COLO668 (cell line): ENCODE measurements around the gene SPRR3.

Experiments used
- DNase-seq: peaks from one replicate; lab custom pipeline; 2025; ENCODE audit not compliant: unreplicated experiment; lab: John Stamatoyannopoulos, UW

Gene SPRR3, protein sequence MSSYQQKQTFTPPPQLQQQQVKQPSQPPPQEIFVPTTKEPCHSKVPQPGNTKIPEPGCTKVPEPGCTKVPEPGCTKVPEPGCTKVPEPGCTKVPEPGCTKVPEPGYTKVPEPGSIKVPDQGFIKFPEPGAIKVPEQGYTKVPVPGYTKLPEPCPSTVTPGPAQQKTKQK

DNA sequence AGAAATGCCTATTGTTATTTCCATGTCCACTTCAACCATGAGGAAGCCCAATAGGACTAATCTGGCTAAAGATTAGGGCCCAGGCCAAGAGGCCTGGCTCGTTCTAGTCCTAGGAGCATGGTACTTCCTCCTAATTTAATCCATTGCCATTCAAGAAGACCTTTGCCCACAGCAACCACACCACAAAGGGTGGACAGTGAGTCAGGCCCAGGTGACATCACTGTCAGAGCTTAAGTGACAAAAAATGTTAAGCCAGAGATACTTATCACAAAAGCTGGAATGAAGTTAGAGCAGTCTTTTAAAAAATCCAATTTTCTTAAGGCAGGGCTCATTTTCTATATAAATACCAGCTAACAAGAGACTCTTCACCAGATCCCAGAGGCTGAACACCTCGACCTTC is at the start of gene SPRR3:
SPRR3 (plus strand) TSS at position 368 of the 400 bp plus-strand sequence. CDS start 1,272 bp downstream, outside the sequence.
- no peak for DNase-seq

DNA sequence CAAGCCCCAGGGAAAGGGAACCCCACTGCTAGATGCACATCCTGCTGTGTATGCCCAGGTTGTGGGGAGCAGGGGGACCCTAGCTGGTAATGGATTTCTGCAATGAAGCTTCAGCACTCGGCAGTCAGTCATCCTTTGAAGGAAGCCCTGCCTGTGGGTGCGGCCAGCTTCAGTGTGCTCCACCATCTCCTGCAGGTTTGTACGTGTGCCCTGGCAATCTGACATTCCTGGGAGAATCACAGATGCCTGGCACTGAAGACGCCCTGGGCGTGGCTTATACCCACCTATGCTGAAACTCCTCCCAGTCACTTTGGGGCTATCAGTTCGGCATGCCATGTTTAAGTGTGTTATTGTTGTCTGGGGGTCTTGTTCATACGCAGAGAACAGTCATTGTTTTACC is 47.8 kb upstream of the SPRR3 start:
- no peak for DNase-seq

DNA sequence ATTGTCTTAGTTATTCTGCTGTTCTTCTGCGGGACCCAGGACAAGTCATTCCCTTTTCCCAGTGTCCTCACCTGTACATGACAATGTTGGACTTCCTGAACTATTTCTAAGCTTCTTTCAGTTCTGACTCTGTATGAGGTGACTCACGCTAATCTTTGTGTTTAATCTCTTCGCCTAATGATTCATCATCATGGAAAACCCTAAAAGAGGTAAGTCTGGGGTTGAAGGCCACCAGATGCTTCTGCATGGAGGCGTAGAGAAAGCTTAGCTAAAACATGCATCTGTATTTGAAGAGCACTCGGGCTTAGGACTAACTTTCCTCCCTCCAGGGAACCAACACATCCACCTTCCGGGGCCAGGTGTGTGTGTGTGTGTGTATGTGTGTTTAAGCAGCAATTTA is 47.1 kb upstream of the SPRR3 start:
- no peak for DNase-seq

DNA sequence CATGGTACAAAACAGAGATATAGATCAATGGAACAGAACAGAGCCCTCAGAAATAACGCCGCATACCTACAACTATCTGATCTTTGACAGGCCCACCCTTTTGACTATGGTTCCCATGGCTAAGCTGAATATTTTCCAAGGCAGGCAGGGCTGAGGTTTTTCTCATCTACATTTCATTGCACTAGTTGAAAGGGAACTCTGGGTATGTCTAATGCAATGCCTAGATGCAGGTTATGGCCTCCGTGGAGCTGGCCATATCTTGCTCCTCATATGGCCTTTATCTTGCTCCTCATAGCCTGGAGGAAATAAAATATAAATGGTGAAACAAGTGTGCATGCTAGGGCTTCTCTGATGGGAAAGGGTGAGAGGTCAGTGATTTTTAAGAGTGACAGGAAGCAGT is 44.0 kb upstream of the SPRR3 start:
- no peak for DNase-seq

DNA sequence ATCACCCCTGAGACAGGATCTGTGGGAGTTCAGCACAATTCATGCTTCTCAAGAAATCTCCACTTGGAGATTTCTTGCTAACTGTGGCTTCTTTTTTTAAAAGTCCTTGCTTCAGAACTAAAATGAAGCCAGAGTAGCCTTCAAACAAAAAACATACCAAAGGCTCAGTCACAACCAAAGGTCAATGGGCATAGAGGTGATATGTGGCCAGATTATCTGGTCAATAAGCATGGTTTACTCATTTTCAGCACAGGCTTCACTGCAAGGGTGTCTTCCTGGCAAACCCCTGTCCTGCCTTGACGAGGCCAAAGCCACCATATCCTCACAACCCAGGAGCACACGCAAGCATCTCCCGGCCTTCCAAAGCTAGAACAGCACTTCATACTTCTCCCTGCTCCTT is 42.3 kb upstream of the SPRR3 start:
- no peak for DNase-seq

DNA sequence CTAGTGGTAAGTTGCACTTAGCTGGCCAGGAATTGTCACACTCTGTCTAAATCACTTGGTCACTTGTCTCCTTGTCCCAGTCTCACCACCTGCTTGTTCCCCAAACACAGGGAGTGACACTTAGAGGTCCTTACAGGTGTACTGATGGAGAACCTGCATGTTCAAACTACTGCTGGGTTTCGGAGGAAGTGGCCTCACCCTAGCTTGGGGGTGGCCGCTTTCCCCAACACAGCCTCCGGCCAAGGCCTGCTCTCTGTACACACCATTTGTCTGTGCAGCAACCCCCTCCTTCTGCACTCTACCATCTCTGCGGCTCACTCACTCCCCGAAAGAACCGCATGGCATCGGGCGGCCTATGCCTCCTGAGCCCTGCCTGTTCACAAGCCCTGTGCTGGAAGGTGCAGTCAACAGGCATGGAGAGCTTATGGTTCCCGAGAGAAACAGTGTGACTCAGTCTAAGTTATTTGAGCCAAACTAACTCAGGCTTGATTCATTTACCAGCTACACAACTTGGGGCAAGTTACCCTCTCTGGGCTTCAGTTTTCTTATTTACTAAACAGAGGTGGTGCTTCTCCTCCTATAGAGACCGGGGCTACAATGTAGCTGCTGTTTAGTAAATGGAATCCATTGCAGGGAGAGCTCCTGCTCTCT is 41.6 kb upstream of the SPRR3 start:
- DNase-seq = no peak

DNA sequence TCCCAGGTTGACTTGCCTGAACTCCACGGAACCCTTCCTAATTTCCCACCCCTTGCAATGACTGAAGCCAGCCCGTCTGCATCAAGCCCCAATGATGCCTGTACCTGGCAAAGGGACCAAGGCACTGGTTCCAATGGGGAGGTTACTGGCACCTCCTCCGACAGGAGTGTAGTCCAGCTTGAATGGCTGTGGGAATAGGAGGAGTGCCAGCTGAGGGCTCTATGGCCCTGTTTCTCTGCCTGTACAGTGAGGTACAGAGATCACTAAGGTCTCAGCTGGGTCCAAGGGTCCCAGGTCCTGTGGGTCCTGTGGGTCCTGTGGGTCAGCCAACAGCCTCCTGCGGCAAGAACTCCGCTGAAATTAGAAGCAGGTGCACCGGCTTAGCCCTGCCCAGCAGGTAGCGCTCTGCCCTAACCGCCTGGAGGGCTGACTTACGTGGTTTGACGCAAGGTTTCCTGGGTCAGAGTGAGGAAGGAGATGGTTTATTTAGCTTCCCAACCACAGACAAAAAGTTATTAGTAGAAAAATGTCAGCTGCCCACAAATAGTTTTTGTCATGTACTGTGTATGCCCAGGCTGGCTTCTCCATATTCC is 41.0 kb upstream of the SPRR3 start:
- peak; percentile 13 for DNase-seq

DNA sequence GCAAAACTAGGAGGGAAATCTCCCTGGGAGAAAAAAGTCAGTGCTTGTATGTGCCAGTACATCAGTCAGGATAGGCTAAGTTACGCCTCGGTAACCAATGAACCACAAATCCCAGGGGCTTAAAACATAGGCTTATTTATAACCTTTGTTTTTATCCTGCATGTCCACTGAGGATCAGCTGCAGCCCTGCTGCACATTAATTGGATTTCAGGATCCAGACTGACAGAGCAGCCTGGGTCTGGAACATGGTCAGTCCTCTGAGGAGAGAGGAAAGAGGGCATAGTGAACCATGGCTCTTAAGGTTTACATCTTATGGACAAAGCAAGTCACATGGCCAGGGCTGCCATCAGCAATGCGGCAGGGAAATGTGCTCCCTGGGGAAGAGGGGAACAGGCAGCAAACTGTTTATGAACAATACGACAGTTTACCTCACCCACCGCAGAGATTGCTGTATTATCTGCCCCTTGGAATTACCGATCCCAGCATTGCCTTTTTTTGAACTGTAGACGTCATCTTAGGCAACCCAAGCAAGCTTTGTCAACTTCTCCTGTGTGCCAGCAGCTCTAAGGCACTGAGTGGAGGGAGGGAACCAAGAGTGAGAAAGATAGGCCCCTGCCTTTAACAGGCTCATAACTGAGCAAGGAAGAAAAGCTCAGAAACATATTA is 40.2 kb upstream of the SPRR3 start:
- DNase-seq = no peak

DNA sequence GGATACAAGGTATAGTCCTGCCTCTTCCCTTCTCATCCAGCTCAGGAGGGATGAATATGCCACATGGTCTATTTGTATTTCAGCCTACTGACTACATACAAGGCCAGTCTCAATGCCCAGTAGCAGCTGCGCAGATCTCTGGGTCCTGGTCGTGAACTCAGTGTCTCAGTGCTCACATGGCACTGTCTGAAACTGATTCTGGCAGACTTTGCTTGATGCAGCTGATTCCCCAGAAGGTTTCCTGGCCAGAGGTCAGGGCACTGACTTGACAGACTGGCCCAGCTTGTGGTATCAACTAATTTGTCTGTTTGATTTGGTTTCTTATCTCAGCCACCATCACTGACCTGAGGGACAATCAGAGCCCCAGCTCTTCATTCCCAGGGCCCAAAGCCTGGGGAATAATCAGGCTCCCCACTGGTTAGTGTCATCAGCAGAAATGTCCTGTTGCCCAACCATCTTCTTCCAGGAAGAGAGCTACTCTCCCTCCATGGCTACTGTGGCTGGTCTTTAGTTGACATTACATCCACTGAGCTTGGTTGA is 38.6 kb upstream of the SPRR3 start:
- DNase-seq = no peak

DNA sequence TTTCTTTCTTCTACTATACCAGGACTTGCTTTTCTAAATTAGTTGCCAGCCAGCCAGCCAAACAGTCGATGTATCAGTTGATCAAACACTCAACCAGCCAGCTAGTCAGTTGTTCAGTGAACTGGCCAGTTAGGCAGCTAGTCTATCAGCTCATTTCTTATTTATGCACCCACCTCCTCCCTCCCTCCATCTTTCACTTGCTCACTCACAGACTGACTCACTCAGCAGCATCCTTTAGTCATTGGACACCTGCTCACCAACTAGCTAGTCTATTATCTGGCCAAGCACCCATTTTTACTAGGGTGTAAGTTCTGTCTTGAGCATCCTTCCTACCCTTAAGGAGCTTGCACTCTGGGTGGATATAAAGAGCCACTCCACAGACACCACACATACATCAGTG is 37.0 kb upstream of the SPRR3 start:
- DNase-seq = no peak

DNA sequence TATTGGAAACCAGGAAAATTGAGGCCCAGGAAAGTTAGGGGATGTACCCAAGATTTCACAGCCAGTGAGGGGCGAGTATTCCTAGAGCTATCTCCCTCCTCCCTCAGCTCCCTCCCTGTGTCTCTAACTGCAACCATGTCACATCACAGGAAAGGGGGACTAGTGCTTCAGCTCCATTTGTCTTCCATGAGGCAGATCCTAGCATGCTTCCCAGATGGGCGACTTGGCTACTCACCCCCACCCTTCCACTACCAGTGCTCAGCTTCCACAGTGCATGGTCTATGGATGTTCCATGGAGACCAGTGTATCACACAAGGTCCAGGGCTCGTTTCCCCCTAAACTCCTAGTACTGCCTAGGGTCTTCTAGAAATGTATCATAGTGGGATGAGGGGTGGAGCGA is 35.7 kb upstream of the SPRR3 start:
- DNase-seq = no peak

DNA sequence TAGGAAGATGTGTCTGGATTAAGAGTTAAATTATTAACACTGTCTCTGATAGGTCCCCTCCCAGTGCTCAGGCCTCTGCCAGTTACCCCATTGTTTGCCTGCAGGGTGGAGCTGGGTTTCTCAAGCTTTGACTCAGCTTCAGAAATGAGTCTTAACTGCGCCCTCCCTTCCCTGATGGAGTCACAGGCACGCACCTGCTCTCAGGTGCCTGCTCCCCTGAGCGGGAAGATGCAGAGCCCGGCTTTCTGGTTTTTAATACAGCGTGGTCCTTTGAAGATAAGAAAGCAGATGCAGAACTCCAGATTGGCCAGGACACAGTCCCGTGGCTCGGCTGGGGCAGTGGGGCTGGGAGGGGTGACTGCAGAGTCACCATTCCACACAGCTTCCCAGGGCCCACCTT is 34.3 kb upstream of the SPRR3 start:
- no peak for DNase-seq

DNA sequence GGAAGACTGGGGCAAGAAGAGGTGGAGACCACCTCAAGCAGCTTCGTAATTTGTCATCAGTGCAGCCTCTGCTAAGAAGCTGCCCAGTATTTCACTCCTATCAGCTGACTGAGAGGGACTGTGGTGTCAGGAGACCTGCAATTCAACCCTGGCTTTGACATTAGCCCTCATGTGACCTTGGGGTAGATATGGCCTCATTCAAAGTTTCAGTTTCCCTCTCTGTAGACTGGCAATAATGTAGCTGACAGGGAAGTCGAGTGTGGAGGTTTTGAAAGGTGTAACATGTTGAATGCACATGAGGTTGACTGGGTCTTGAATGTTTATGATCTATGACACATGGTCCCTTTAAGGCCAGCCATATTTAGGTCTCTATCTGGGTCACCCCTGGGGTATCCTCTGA is 33.3 kb upstream of the SPRR3 start:
- DNase-seq = no peak

DNA sequence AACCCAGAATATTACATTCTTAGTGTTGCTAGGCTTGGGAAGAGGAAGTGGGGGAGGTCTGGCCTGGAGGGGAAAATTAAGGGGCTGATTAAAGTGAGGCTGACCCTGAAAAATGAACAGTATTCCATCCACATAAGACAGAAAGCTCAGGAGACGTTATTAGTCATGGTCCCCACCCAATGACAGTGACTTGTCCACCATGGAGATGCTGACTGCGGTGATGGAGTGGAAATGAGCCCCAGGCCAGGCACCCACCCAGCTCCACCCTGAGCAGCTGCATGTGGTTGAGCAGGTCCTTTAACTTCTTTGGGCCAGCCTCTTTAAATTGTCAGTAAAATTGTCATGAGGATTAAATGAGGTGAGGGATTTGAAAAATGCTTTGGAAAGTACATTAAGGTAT is 32.5 kb upstream of the SPRR3 start:
- no peak for DNase-seq

DNA sequence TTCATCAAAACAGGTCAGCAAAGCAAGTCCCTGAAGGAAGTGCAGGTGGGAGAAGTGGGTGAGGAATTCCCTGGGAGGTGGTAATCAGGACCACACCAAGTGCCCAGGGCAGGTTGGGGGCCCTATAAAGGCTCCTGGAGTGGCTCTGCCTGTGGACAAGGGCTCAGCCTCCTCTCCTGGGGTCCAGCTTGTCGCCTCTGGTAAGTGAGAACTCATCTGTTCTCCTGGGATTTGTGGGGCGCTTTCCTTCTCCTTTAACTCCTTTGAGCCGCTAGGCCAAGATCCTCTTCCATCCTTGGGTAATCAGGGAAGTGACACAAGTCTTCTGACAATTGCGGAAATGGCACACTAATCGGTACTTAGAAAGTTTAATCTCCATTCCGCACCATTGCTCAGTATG is 31.1 kb upstream of the SPRR3 start, which contains the start of gene SPRR4:
SPRR4 (plus strand) TSS at position 154 of the 400 bp plus-strand sequence. CDS start 1,243 bp downstream, outside the sequence.
- DNase-seq = no peak

DNA sequence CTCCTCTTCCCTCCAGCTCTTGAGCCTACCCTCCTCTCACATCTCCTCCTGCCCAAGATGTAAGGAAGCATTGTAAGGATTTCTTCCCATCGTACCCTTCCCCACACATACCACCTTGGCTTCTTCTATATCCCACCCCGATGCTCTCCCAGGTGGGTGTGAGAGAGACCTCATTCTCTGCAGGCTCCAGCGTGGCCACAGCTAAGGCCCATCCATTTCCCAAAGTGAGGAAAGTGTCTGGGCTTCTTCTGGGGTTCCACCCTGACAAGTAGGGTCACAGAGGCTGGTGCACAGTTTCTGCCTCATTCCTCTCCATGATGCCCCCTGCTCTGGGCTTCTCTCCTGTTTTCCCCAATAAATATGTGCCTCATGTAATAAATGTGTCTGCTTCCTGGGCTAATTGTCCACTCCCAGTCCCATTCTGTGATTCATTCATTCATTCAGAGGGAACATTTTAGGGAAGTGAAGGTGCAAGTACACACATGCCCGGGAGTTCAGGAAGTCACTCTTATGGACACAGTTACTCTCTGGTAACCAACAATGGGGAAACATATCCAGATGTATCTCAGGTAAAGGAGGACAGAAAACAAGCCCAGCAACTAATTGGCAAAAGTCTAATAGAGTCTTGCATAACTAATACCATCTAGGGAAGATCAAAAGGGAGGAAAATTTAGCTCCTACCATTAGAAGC is 29.2 kb upstream of the SPRR3 start:
- no peak for DNase-seq

DNA sequence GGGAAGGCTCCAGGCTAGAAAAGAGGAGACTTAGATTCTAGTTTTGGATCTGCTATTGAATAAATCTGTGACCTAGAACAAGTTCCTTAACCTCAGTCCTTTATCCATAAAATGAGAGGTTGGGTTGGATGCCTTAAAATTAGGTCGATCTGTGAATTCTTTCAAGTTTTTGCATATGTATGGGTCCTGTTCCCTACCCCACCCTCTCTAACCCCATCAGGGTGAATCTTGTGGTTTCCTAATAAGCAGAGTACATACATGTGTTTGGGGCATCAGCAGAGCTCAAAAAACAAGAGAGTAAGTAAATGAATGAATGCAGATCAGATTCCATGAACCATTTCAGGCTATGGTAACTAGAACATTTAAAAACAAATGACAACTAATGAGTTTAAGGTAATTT is 24.9 kb upstream of the SPRR3 start:
- DNase-seq = no peak

DNA sequence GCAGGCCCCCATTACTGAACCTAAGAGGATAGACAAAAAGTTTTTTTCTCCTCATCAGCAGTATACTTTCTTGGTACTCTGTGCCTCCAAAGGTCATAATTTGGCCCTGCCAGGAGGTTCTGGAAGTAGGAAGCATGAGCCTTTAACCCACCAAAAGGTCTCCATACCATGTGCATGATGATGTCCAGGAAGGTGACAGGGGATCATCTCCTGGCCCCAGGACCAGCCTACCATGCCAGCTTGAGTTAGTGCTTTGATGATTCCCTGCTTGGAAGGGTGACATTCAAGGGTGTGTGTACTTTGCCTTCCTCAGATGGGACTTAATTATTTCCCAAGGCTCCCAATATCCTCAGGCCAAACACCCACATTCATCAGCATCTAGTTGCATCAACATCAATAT is 23.9 kb upstream of the SPRR3 start:
- no peak for DNase-seq

DNA sequence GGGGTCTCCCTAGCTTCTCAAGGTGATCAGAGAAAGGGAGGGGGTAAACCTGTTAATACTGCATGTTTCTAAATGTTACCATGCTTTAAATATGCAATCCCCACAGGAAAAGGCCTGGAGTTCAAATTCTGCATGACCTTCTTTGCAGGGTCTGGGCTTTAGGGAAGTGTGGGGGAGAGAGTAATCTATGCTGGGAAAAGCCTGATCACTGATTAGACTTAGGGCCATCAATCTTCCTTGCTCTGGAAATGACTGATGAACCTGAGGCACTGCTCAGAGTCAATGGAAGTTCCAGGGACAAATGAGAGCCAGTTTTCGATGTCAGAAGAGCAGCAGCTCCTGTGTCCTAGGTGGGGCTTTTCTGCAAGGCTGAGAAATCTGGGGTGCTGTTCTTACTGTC is 20.9 kb upstream of the SPRR3 start:
- no peak for DNase-seq

DNA sequence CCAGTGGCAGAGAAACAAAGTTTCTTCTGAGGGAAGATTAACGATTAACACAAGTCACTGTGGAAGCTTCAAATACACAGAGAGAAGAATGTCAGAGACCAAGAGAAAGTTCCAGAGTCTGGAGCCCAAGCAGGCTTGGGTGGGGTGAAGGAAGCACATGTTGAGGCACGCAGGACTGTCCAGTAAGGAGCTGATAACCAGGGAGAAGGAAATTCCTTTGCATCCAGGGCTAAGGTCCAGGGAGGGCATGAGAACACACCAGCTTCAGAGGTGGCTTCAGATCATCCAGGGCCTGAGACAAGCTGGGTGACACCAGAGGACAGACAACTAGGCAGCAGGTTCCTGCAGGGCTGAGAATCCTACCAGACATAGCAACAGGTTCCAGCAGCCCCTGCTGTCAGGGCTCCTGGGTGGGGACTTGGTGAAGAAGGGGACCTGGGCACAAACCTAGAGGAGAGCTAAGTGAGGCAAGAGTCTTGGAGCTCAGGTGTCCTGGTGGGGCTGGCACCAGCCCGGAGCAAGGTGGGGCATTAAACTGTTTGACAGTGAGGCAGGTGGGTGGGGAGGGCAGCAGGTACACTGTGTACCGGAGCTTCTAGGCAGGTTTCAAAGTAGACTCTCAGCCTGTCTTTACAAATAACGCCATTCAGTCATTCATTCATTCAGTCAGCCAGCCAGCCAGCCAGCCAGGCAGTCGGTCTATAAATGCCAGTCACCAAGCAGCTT is 20.2 kb upstream of the SPRR3 start:
- DNase-seq = no peak

DNA sequence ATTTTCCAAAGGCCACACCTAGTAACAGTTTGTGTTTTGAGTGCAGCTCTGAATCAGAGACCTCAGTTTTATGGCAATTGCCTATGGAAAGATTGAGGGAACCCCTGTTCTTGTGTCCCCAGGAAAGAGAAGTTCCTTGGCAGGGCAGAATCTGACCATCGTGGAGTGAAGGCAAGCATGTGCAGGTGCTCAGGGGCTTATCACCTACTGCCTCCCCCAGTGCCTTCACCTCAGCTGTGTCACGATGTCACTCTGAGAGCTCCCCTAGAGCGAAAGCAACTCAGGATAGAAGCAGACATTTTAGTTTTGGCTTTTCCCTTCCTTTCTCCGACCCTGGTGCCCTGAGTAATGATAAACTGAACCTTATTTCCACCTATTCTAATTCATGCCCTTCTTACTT is 19.5 kb upstream of the SPRR3 start:
- no peak for DNase-seq
